Neuron (in vitro differentiated cells): ENCODE data around the gene CORO2A.

ENCODE experiments used
- H2AFZ ChIP-seq: one replicate; pipeline ENCODE4 v1.6.1; 2013; ENCODE audit warnings: low read depth, mild to moderate bottlenecking, inconsistent platforms, low read length, moderate library complexity
- H3K27me3 ChIP-seq: one replicate; pipeline ENCODE4 v1.6.1; 2013; ENCODE audit warnings: low read length; ENCODE audit not compliant: insufficient read depth
- H3K36me3 ChIP-seq: one replicate; pipeline ENCODE4 v1.6.1; 2013; ENCODE audit warnings: low read length; ENCODE audit not compliant: insufficient read depth
- H3K4me1 ChIP-seq: one replicate; pipeline ENCODE4 v1.6.1; 2013; ENCODE audit warnings: low read length; ENCODE audit not compliant: insufficient read depth
- H3K4me3 ChIP-seq: 2 replicates; pipeline ENCODE4 v1.5.1; 2013; ENCODE audit warnings: mild to moderate bottlenecking, low read length, moderate library complexity
- H3K9me3 ChIP-seq: one replicate; pipeline ENCODE4 v1.6.1; 2013; ENCODE audit warnings: low read length

Gene CORO2A

GRCh38 chr9:98147582-98147981 lies 44.9 kb downstream of the CORO2A start:
- peaks cover 2% of the 10 kb centered on the region for H3K4me1 ChIP-seq
- peaks cover 3% of the 10 kb centered on the region for H3K27me3 ChIP-seq
- no peaks in the 10 kb centered on the region for H3K9me3 ChIP-seq
- no peaks in the 10 kb centered on the region for H3K36me3 ChIP-seq
- no peak overlapping the region for H3K4me3 ChIP-seq
- no peak overlapping the region for H2AFZ ChIP-seq

DNA sequence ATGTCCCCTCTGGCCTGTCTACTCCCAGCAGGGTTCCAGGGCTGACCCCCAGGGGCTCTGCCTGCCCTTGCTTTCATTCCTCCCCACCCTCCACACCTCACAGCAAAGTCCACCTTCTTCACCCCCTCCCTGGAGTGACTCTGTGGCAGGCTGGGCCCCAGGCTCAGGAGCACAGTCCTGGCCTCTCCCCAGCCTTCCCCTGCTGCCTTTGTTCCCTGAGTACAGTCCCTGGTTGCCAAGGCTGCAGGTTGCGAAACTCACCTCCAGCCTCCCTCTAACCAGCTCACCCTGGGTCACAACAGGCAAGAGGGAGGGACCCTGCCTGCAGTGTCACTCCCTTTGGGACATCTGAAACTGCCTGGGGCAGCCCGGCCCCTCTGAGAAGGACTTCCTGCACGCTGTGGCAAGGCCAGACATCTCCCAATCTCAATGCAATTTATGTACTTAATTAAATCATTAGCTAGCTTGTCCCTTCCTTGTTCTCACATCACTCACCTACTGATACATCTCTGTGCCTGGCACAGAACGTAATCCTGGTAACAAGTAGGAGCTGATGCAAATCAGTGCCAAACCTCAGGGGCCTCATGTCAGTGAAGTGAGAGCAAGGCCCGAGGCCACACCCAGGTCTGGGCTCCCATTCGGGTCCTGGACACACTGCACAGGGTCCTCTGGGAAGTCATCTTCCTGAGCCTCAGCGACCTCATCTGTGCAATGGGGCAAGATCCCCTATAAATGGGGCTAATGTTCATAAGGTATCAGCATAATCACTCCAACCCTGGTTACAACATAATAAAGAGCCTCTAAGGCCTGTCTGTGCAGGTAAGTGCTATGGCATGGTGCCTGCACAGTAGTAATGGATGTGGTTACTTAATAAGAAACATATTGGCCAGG lies 46.1 kb downstream of the CORO2A start:
- H3K36me3 ChIP-seq = no peaks in the 10 kb centered on the region
- no peak overlapping the region for H2AFZ ChIP-seq
- peaks cover 3% of the 10 kb centered on the region for H3K27me3 ChIP-seq
- H3K4me1 ChIP-seq = peaks cover 2% of the 10 kb centered on the region
- no peaks in the 10 kb centered on the region for H3K9me3 ChIP-seq
- no peak overlapping the region for H3K4me3 ChIP-seq

GRCh38 chr9:98144631-98145030 lies 47.8 kb downstream of the CORO2A start:
- no peaks in the 10 kb centered on the region for H3K9me3 ChIP-seq
- H3K27me3 ChIP-seq = peaks cover 3% of the 10 kb centered on the region
- no peak overlapping the region for H3K4me3 ChIP-seq
- no peak overlapping the region for H2AFZ ChIP-seq
- H3K36me3 ChIP-seq = no peaks in the 10 kb centered on the region
- H3K4me1 ChIP-seq = peaks cover 2% of the 10 kb centered on the region

DNA sequence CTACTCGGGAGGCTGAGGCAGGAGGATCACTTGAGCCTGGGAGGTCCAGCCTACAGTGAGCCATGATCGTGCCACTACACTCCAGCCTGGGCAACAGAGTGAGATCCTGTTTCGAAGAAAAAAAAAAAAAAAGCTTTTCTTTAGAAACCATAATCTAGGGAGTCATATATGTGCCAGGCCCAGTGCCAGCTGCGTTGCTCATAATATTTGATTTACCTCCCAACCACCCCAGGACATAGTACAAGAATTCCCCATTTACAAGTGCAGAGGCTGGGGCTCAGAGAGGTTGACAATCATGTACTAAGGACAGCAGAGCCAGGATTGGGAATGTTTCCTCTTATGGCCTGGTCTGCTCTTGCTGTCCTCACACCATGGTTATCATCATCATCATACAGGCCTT lies 48.4 kb downstream of the CORO2A start:
- no peak overlapping the region for H2AFZ ChIP-seq
- no peaks in the 10 kb centered on the region for H3K36me3 ChIP-seq

GRCh38 chr9:98142925-98143481 lies 49.4 kb downstream of the CORO2A start:
- Histone ChIP-seq H3K27me3 (no peaks in the 10 kb centered on the region), H3K4me1 (peaks cover 2% of the 10 kb centered on the region), H3K4me3 (no peak overlapping the region), H2AFZ (no peak overlapping the region), H3K36me3 (no peaks in the 10 kb centered on the region), H3K9me3 (no peaks in the 10 kb centered on the region)

More for the DNA sequence above, 48.4 kb downstream of the CORO2A start:
- Histone ChIP-seq H3K9me3 (no peaks in the 10 kb centered on the region), H3K4me1 (peaks cover 2% of the 10 kb centered on the region), H3K4me3 (no peak overlapping the region), H3K27me3 (no peaks in the 10 kb centered on the region)

DNA sequence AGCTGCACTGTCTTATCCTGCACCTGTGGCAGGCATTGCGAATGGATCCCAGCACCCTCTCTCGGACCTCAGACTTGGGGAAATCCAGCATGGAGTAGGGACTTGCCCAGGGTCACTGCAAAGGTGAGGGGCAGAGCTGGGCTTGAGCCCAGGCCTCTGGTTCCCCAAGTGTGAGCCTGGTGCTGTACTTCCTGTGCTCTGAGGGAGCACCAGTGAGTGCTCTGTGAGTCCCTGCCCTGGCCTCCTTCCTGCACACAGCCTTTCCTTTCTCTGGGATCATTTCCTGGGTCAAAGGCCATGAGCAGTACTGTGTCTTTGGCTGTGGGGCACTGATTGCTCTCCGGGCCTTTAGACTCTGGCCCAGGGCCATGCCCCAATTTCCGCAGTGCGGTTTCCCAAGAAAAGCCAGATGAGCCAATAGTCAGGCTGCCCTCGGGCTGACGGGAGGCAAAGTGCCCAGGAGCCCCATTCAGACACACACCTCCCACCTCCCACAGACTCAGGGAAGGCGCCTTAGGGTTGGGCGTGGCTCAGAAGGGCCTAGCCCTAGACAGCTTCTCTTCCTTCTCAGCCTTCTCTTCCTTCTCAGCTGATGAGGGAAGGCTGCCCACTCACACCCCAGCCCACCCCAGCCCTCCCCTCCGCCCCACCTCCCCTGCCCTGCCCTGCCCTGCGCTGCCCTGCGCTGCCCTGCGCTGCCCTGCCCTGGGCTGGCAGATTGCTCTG lies 50.1 kb downstream of the CORO2A start:
- Histone ChIP-seq H3K27me3 (no peaks in the 10 kb centered on the region), H3K36me3 (no peaks in the 10 kb centered on the region), H3K4me3 (no peak overlapping the region), H2AFZ (no peak overlapping the region), H3K9me3 (no peaks in the 10 kb centered on the region), H3K4me1 (peaks cover 2% of the 10 kb centered on the region)

DNA sequence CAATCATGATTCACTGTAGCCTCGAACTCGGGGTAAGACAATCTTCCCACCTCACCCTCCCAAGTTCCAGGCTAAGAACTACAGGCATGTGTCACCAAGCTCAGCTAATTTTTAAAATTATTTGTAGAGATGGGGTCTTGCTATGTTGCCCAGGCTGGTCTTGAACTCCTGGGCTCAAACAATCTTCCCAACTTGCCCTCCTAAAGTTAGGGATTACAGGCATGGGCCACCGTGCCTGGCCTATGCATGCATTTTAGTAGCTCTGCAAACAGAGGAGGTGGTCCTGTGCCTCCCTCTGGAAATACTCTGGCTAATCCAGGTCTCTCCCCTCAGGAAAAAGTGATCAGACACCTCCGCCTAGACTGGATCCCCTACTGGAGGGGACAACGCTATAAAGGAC lies 51.9 kb downstream of the CORO2A start:
- Histone ChIP-seq H2AFZ (no peak overlapping the region), H3K36me3 (no peaks in the 10 kb centered on the region), H3K9me3 (no peaks in the 10 kb centered on the region), H3K27me3 (peaks cover under 1% of the 10 kb centered on the region), H3K4me1 (no peaks in the 10 kb centered on the region), H3K4me3 (no peak overlapping the region)

DNA sequence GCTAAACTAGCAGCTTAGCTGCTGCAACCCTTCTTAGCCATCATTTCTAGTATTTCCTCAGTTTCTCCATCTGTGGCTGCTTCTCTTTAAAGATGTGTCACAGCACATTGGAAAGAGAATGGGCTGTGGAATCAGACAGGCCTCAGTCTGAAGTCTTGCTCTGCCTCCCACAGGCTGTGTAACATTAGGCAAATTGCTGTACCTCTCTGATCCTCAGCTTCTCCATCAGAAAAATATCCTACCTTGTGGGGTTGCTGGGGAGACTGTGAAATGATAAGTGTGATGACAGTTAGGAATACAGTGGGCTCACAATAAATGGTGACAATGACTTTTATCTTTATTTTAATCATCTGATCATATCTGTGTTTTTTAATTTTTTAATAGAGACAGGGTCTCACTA lies 55.9 kb downstream of the CORO2A start:
- H3K4me1 ChIP-seq = no peaks in the 10 kb centered on the region
- H3K36me3 ChIP-seq = no peaks in the 10 kb centered on the region
- peaks cover 7% of the 10 kb centered on the region for H3K27me3 ChIP-seq
- no peak overlapping the region for H2AFZ ChIP-seq
- H3K9me3 ChIP-seq = no peaks in the 10 kb centered on the region
- H3K4me3 ChIP-seq = no peak overlapping the region

DNA sequence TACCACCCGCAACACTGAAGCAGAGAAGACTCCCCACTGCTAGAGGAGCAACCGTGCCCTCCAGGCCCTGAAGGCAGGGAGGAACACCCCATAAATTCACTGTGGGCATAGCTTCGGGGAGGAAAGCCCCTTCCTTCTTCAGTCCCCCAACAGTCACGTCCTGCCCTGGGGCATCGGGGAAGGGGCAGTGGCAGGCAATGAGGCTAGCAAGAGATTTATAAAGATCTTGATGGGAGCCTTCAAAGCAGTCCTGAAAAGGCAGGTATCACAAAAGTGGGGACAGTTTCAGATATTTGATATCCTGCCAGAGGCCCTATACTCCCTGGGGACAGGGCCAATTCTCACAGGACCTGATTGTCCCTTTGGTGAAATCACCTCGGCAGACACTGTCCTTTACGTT lies 56.5 kb downstream of the CORO2A start:
- Histone ChIP-seq H3K27me3 (peaks cover 7% of the 10 kb centered on the region), H2AFZ (no peak overlapping the region), H3K4me3 (no peak overlapping the region), H3K4me1 (no peaks in the 10 kb centered on the region), H3K9me3 (no peaks in the 10 kb centered on the region), H3K36me3 (no peaks in the 10 kb centered on the region)

GRCh38 chr9:98135558-98135934 lies 56.9 kb downstream of the CORO2A start:
- H2AFZ ChIP-seq = no peak overlapping the region
- no peaks in the 10 kb centered on the region for H3K4me1 ChIP-seq
- no peak overlapping the region for H3K4me3 ChIP-seq
- H3K9me3 ChIP-seq = no peaks in the 10 kb centered on the region
- no peaks in the 10 kb centered on the region for H3K36me3 ChIP-seq
- peaks cover 7% of the 10 kb centered on the region for H3K27me3 ChIP-seq

GRCh38 chr9:98134702-98135557 lies 57.5 kb downstream of the CORO2A start:
- Histone ChIP-seq H2AFZ (no peak overlapping the region), H3K4me1 (no peaks in the 10 kb centered on the region), H3K36me3 (no peaks in the 10 kb centered on the region), H3K9me3 (no peaks in the 10 kb centered on the region), H3K4me3 (no peak overlapping the region), H3K27me3 (peaks cover 7% of the 10 kb centered on the region)

- H2AFZ ChIP-seq = no peak overlapping the region
- no peaks in the 10 kb centered on the region for H3K36me3 ChIP-seq
These were observed 59.4 kb downstream of the CORO2A start for GRCh38 chr9:98132806-98133631.

More at GRCh38 chr9:98132806-98133631, 59.4 kb downstream of the CORO2A start:
- Histone ChIP-seq H3K27me3 (peaks cover 7% of the 10 kb centered on the region), H3K4me3 (no peak overlapping the region), H3K9me3 (no peaks in the 10 kb centered on the region), H3K4me1 (no peaks in the 10 kb centered on the region)
